Heart left ventricle (tissue), 16 donors: ENCODE results near the gene INHBE. TPM values are rescaled to one million over a fixed set of nuclear protein-coding genes. Genes with fewer than 3 reads are reported as not detected.

ENCODE experiments used
- ATAC-seq, 4 donors: fragments of 200-7000 bp; cut with Tn5 transposase; one replicate each; pipeline ENCODE4 v1.9.1; 2020 to 2022; ENCODE audit warnings: moderate library complexity in 4 of 4, mild to moderate bottlenecking in 3 of 4, moderate number of reproducible peaks in 1 of 4
- DNase-seq, 5 donors: peaks; one replicate each; pipeline ENCODE4 v3.0.0-alpha.2; 2020
- H3K27ac ChIP-seq, 12 donors: fragments of 200-600 bp; sonication (generic) in 4 of 12; one replicate each; pipeline versions ENCODE4 v1.5.0 to v1.8.0; 2016 to 2022; ENCODE audit warnings: mild to moderate bottlenecking in 2 of 12
- H3K27me3 ChIP-seq, 9 donors: fragments of 200-600 bp; sonication (generic) in 2 of 9; one replicate each; pipeline versions ENCODE4 v1.5.1 to v1.8.0; 2016 to 2022; ENCODE audit warnings: mild to moderate bottlenecking in 3 of 9
- H3K36me3 ChIP-seq, 9 donors: fragments of 200-600 bp; sonication (generic) in 2 of 9; one replicate each; pipeline versions ENCODE4 v1.5.0 to v1.8.0; 2018 to 2022; ENCODE audit warnings: mild to moderate bottlenecking in 2 of 9
- H3K4me1 ChIP-seq, 12 donors: fragments of 200-600 bp; sonication (generic) in 4 of 12; one replicate each; pipeline versions ENCODE4 v1.5.0 to v1.8.0; 2016 to 2022; ENCODE audit warnings: mild to moderate bottlenecking in 3 of 12
- H3K4me3 ChIP-seq, 12 donors: fragments of 200-600 bp; sonication (generic) in 4 of 12; one replicate each; pipeline versions ENCODE4 v1.5.0 to v1.8.0; 2017 to 2022; ENCODE audit warnings: mild to moderate bottlenecking in 9 of 12, moderate library complexity in 4 of 12
- H3K9me3 ChIP-seq, 12 donors: fragments of 200-600 bp; sonication (generic) in 4 of 12; one replicate each; pipeline versions ENCODE4 v1.5.0 to v1.8.0; 2016 to 2022; ENCODE audit warnings: mild to moderate bottlenecking in 1 of 12
- POLR2A ChIP-seq, 2 donors: fragments of 450-650 bp; IDR thresholded peaks; one replicate each; pipeline ENCODE4 v1.6.1; 2017; ENCODE audit warnings: antibody characterized with exemption in 2 of 2, mild to moderate bottlenecking in 2 of 2, moderate library complexity in 2 of 2
- WGBS, 4 donors: extraction: QIAGEN DNeasy Blood & Tissue Kit in 2 of 4; methylation state at CpG; one replicate each; pipeline versions ENCODE4 v1.1.5 to v1.1.7; 2013 to 2018; 5-methylcytosine and 5-hydroxymethylcytosine counted together
- intact Hi-C, 10 donors: fragments of 100-400 bp; cut with DNase I; formaldehyde crosslinking; loops; one replicate each; pipeline versions ENCODE4 v1.11.1 to v1.14.2; 2022
- polyA plus RNA-seq, 2 donors: library from polyadenylated mRNA; stranded (reverse); fragments of 200-250 nt; gene quantifications; one replicate each; pipeline ENCODE4 v1.2.3, GENCODE V29; 2013
- total RNA-seq, 9 donors: library from RNA; depleted of rRNA in 2 of 9; stranded (reverse); fragments of >200 nt in 2 of 9; fragmentation: NEBNext Ultra II Directional in 3 of 9; extraction: Animal tissue kit (Norgen Biotek cat#: 25700) in 3 of 9; gene quantifications; one replicate each; pipeline versions ENCODE4 v1.1.0 to v1.2.4, GENCODE V29; 2016 to 2023
- TF ChIP-seq, protein P1 (sequence below), 12 donors: fragments of 200-600 bp; sonication (generic) in 4 of 12; IDR thresholded peaks; one replicate each; pipeline versions ENCODE4 v1.5.0 to v1.8.0; 2018 to 2022; ENCODE audit warnings: antibody characterized with exemption in 12 of 12, mild to moderate bottlenecking in 5 of 12
- donor health status: ischemic (EF 13 %, LVEDD 7.1; RV severe dilation, severe dysfunction).
- donor health status: healthy with polysubstance abuse.
- donor health status: DM: no; HTN: yes; CAD: no.
- donor health status: DM: no; HTN: no; CAD: no.
- donor health status: ischemic (EF 25% LVEDD 6.9; RV normal size, moderate dysfunction).
- donor health status: ischemic (EF 25% LVEDD 5.7; RV mildly dilated, moderate dysfunction).
- donor health status: healthy.
- donor health status: DM: yes; HTN: yes; CAD: no.
- donor health status: ischemic (EF 35%, LVEDD 5.7; RV mildly dilated, moderate dysfunction).
- donor health status: nonischemic (EF 11% LVEDD 7.7; RV severe dilation, severe dysfunction).
- donor health status: DM: yes; HTN: yes; CAD: no.
- donor health status: PGD.
- donor health status: ischemic (EF 29% LVEDD 5.4; RV normal size, mild dysfunction).
- donor health status: nonischemic (EF 23%, LVEDD 6.1; RV moderate dilation, normal function).

INHBE gene
- total and polyA plus RNA-seq, 11 donors, result 0.03 to 0.64 TPM; not detected in 9

DNA sequence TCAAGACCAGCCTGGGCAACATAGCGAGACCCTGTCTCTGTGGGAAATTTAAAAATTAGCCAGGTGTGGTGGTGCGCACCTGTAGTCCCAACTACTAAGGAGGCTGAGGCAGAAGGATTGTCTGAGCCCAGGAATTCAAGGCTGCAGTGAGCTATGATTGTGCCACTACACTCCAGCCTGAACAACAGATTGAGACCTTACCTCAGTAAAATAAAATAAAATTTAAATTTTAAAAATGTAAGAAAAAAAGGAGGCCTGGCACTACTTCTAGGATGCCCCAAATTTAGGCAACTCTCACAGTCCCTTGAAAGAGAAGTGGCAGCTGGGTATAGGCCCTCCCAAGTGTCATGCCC lies 918 bp upstream of the INHBE start:
- no peak for TF ChIP-seq POLR2A (IDR thresholded peaks at IDR 0.05)
- TF ChIP-seq, protein P1, sequence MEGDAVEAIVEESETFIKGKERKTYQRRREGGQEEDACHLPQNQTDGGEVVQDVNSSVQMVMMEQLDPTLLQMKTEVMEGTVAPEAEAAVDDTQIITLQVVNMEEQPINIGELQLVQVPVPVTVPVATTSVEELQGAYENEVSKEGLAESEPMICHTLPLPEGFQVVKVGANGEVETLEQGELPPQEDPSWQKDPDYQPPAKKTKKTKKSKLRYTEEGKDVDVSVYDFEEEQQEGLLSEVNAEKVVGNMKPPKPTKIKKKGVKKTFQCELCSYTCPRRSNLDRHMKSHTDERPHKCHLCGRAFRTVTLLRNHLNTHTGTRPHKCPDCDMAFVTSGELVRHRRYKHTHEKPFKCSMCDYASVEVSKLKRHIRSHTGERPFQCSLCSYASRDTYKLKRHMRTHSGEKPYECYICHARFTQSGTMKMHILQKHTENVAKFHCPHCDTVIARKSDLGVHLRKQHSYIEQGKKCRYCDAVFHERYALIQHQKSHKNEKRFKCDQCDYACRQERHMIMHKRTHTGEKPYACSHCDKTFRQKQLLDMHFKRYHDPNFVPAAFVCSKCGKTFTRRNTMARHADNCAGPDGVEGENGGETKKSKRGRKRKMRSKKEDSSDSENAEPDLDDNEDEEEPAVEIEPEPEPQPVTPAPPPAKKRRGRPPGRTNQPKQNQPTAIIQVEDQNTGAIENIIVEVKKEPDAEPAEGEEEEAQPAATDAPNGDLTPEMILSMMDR (IDR thresholded peaks at IDR 0.05), result no peak

DNA sequence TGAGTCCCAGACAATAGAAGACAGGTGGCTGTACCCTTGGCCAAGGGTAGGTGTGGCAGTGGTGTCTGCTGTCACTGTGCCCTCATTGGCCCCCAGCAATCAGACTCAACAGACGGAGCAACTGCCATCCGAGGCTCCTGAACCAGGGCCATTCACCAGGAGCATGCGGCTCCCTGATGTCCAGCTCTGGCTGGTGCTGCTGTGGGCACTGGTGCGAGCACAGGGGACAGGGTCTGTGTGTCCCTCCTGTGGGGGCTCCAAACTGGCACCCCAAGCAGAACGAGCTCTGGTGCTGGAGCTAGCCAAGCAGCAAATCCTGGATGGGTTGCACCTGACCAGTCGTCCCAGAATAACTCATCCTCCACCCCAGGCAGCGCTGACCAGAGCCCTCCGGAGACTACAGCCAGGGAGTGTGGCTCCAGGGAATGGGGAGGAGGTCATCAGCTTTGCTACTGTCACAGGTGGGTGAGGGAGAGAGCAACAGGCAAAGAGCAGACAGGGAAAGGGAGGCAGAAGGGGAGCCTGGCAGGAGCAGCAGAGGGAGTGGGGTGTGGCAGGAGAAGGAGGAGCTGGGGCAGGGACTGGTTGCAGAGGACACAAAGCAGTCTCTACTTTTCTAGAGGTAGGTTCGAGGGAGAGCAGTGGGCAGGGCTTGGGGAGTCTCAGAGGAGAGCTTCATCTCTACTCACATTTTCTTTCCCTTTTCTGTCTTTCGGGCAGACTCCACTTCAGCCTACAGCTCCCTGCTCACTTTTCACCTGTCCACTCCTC lies 452 bp downstream of the INHBE start:
- WGBS, 4 donors, result 34 to 50% (median 46%) methylated on average over 5 to 10 of the region's 10 CpGs
- DNase-seq (peak in 1 of 5 donors; percentile 29), ATAC-seq (no peak)
- Histone ChIP-seq H3K27me3 (no peaks in the 10 kb centered on the region), H3K27ac (peak overlapping the region in 1 of 12 donors; percentile 9), H3K36me3 (no peaks in the 10 kb centered on the region), H3K4me3 (no peak overlapping the region), H3K9me3 (no peaks in the 10 kb centered on the region), H3K4me1 (peaks cover 0 to 47% (median 19%) of the 10 kb centered on the region in 12 donors)
- TF ChIP-seq, protein P1 (IDR thresholded peaks at IDR 0.05), result no peak
- no peak for TF ChIP-seq POLR2A (IDR thresholded peaks at IDR 0.05)
- intact Hi-C loops, result loop anchor here in 4 of 10 donors (2.0 to 10.0 kb wide), 4 partner anchors 149 to 243 kb away; partner anchors contain the start of gene NXPH4 (in 1 of the 4)

More for the DNA sequence above, 918 bp upstream of the INHBE start:
- Histone ChIP-seq H3K4me1 (peaks cover 0 to 38% (median 12%) of the 10 kb centered on the region in 12 donors), H3K36me3 (no peaks in the 10 kb centered on the region), H3K9me3 (no peaks in the 10 kb centered on the region), H3K4me3 (no peak overlapping the region), H3K27ac (no peak overlapping the region), H3K27me3 (no peaks in the 10 kb centered on the region)
- intact Hi-C loops, result loop anchor here in 7 of 10 donors (1.0 to 10.0 kb wide), 4 partner anchors 146 to 192 kb away; no protein-coding TSS in a partner anchor
- DNase-seq, result no peak
- no peak for ATAC-seq
- 89 to 100% (median 94%) methylated on average over 2 of the region's 2 CpGs for WGBS, 4 donors

DNA sequence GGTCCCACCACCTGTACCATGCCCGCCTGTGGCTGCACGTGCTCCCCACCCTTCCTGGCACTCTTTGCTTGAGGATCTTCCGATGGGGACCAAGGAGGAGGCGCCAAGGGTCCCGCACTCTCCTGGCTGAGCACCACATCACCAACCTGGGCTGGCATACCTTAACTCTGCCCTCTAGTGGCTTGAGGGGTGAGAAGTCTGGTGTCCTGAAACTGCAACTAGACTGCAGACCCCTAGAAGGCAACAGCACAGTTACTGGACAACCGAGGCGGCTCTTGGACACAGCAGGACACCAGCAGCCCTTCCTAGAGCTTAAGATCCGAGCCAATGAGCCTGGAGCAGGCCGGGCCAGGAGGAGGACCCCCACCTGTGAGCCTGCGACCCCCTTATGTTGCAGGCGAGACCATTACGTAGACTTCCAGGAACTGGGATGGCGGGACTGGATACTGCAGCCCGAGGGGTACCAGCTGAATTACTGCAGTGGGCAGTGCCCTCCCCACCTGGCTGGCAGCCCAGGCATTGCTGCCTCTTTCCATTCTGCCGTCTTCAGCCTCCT lies 1.1 kb downstream of the INHBE start:
- peaks cover 0 to 53% (median 23%) of the 10 kb centered on the region in 12 donors for H3K4me1 ChIP-seq
- H3K36me3 ChIP-seq, result no peaks in the 10 kb centered on the region
- H3K27ac ChIP-seq, result peak overlapping the region in 1 of 12 donors; percentile 9
- peaks cover 0 to 6% (median 0%) of the 10 kb centered on the region in 9 donors for H3K27me3 ChIP-seq
- WGBS, 4 donors, result 39 to 45% (median 41%) methylated on average over 12 to 15 of the region's 15 CpGs
- intact Hi-C loops, result loop anchor here in 4 of 10 donors (2.0 to 10.0 kb wide), 4 partner anchors 149 to 244 kb away; partner anchors contain the start of gene NXPH4 (in 1 of the 4)
- TF ChIP-seq POLR2A (IDR thresholded peaks at IDR 0.05), result no peak
- TF ChIP-seq, protein P1 (IDR thresholded peaks at IDR 0.05), result peak; percentile 25 to 59 (median 45)
- H3K9me3 ChIP-seq, result no peaks in the 10 kb centered on the region
- DNase-seq, result no peak
- H3K4me3 ChIP-seq, result no peak overlapping the region
- no peak for ATAC-seq
